CD1c-positive myeloid dendritic cell (primary cell): ENCODE data around the gene UCKL1.
"Not testable (repeated sequence)": the region's sequence is repeated elsewhere in the genome, so short reads cannot be mapped to it uniquely, and the experiment has no call there.

Experiments used
- DNase-seq: peaks from one replicate; pipeline ENCODE4 v3.0.0-alpha.2; 2016; ENCODE audit errors: extremely low spot score

Gene UCKL1

GRCh38 chr20:63955827-63956663 is at the start of gene UCKL1:
Gene UCKL1, minus strand, starts transcription at chr20:63956416. Its CDS starts 44 bp downstream, at chr20:63956372.
- peak; percentile 91 for DNase-seq

- no peak for DNase-seq
Observed at GRCh38 chr20:64005394-64005793, 49.2 kb upstream of the UCKL1 start.

GRCh38 chr20:64003960-64004725 is 47.9 kb upstream of the UCKL1 start:
- no peak for DNase-seq

GRCh38 chr20:64001607-64002011 is 45.4 kb upstream of the UCKL1 start:
- no peak for DNase-seq

GRCh38 chr20:64000906-64001305 is 44.7 kb upstream of the UCKL1 start:
- no peak for DNase-seq

GRCh38 chr20:63982937-63983336 is 26.7 kb upstream of the UCKL1 start:
- no peak for DNase-seq

- peak; percentile 99 for DNase-seq
Observed at GRCh38 chr20:63980806-63981728, 24.9 kb upstream of the UCKL1 start, which contains the start of gene PRPF6. Gene PRPF6, plus strand, starts transcription at chr20:63981132. Its CDS starts 114 bp downstream, at chr20:63981246.

GRCh38 chr20:63980317-63980805 is 24.1 kb upstream of the UCKL1 start:
- peak; percentile 69 for DNase-seq

GRCh38 chr20:63979557-63980316 is 23.5 kb upstream of the UCKL1 start, which contains the start of gene SAMD10:
Gene SAMD10, minus strand, starts transcription at chr20:63979642. Its CDS starts 175 bp downstream, at chr20:63979467.
- DNase-seq: peak; percentile 96

- no peak for DNase-seq
Observed at GRCh38 chr20:63979229-63979556, 23.0 kb upstream of the UCKL1 start.

- peak; percentile 76 for DNase-seq
Observed at GRCh38 chr20:63978319-63979228, 22.4 kb upstream of the UCKL1 start.

GRCh38 chr20:63977739-63978276 is 21.6 kb upstream of the UCKL1 start:
- peak; percentile 75 for DNase-seq

- DNase-seq: no peak
Observed at GRCh38 chr20:63976980-63977738, 20.9 kb upstream of the UCKL1 start.

GRCh38 chr20:63976511-63976910 is 20.3 kb upstream of the UCKL1 start:
- not testable (repeated sequence) for DNase-seq

- DNase-seq: no peak
Observed at GRCh38 chr20:63974402-63975200, 18.4 kb upstream of the UCKL1 start.

- DNase-seq: peak; percentile 90
Observed at GRCh38 chr20:63973636-63974401, 17.6 kb upstream of the UCKL1 start.

- DNase-seq: no peak
Observed at GRCh38 chr20:63973160-63973479, 16.9 kb upstream of the UCKL1 start.
